ENCODE data around the gene NRIP1. TPM values are rescaled to one million over a fixed set of nuclear protein-coding genes. Genes with fewer than 3 reads are reported as not detected.

NRIP1 gene
- total RNA-seq, 1 experiment from 2014 or later, result 10.4 TPM

GRCh38 chr21:15108801-15109200, 44.0 kb upstream of the NRIP1 start:
- no peak overlapping the region for H3K27ac Mint-ChIP-seq
- H3K79me1 ChIP-seq (ENCODE audit: insufficient read depth, low read depth, low read length, poor library complexity, severe bottlenecking), result no peaks in the 10 kb centered on the region

More at GRCh38 chr21:15108801-15109200, 44.0 kb upstream of the NRIP1 start:
- Histone ChIP-seq H3K27me3 (ENCODE audit: insufficient read depth, low read length) (no peaks in the 10 kb centered on the region), H3T11ph (ENCODE audit: low read length) (no peak overlapping the region), H2BK15ac (ENCODE audit: low read depth, low read length) (no peak overlapping the region), H3K23ac (ENCODE audit: insufficient read length, low read depth, low read length) (no peak overlapping the region), H4K5ac (ENCODE audit: insufficient read length, low read depth, low read length) (no peak overlapping the region), H2AFZ (ENCODE audit: low read length) (no peak overlapping the region), H2AK5ac (ENCODE audit: insufficient read length, low read length) (no peak overlapping the region), H4K8ac (replicated peaks; ENCODE audit: insufficient read length, low read depth, low read length) (no peak overlapping the region), H3K9me3 (ENCODE audit: control insufficient read depth, low read depth, low read length) (no peaks in the 10 kb centered on the region), H3K14ac (ENCODE audit: insufficient read depth, low read length) (no peak overlapping the region), H3K4me1 (ENCODE audit: insufficient read depth, low read length) (no peaks in the 10 kb centered on the region), H2BK20ac (ENCODE audit: low read depth, low read length, poor library complexity, severe bottlenecking) (no peak overlapping the region), H3K79me2 (ENCODE audit: insufficient read depth, low read length) (no peaks in the 10 kb centered on the region), H2BK12ac (ENCODE audit: insufficient read length, low read depth, low read length) (no peak overlapping the region), H3K18ac (ENCODE audit: insufficient read length, low read depth, low read length) (no peak overlapping the region), H3K27ac (ENCODE audit: insufficient read length, low read depth, low read length) (no peak overlapping the region), H3K4ac (ENCODE audit: low read depth, low read length) (no peak overlapping the region), H3K23me2 (ENCODE audit: insufficient read length, low read depth, low read length, poor library complexity, severe bottlenecking) (no peaks in the 10 kb centered on the region), H2BK5ac (ENCODE audit: insufficient read length, low read length) (no peak overlapping the region), H2BK120ac (ENCODE audit: low read depth, low read length, poor library complexity, severe bottlenecking) (no peak overlapping the region), H4K20me1 (ENCODE audit: control insufficient read depth, insufficient read depth, insufficient read length) (no peaks in the 10 kb centered on the region), H3K4me2 (ENCODE audit: insufficient read depth, insufficient read length, low read length) (no peak overlapping the region), H3K9ac (ENCODE audit: extremely low read depth, insufficient read length, low read length) (no peak overlapping the region), H4K91ac (ENCODE audit: insufficient read length, low read depth, low read length) (no peak overlapping the region), H3K56ac (ENCODE audit: insufficient read length, low read depth, low read length) (no peak overlapping the region)
- TF ChIP-seq CTCF (conservative IDR thresholded peaks at IDR 0.05), result no peak
- no peak overlapping the region for H3K4me3 Mint-ChIP-seq
- no peaks in the 10 kb centered on the region for H3K36me3 Mint-ChIP-seq (ENCODE audit: insufficient read depth in 1 of 3, low read depth in 3 of 3)
- WGBS (ENCODE audit: extremely low coverage, insufficient read length, low lambda C conversion rate), result no CpG with 5 or more reads among the region's 2 CpGs
- no peaks in the 10 kb centered on the region for H3K9me3 Mint-ChIP-seq
- no peaks in the 10 kb centered on the region for H3K27me3 Mint-ChIP-seq (ENCODE audit: low read depth)
- no peaks in the 10 kb centered on the region for H3K4me1 Mint-ChIP-seq
- no peak for DNase-seq
